GM19328 (cell line): ENCODE data around the gene GABRB1.
A peak's percentile ranks its signal among the peaks of the same experiment; 100 is the strongest.
"Not testable (repeated sequence)": the region's sequence is repeated elsewhere in the genome, so short reads cannot be mapped to it uniquely, and the experiment has no call there.

Experiments
- ATAC-seq: cut with Tn5 transposase; IDR thresholded peaks from one replicate; pipeline ENCODE4 v1.9.1; 2021; ENCODE audit warnings: mild to moderate bottlenecking, moderate library complexity; ENCODE audit not compliant: unreplicated experiment

GABRB1 gene

GRCh38 chr4:47378021-47378530 lies 346.7 kb downstream of the GABRB1 start:
- not testable (repeated sequence) for ATAC-seq

GRCh38 chr4:47381172-47381571 lies 349.8 kb downstream of the GABRB1 start:
- ATAC-seq, result no peak

- no peak for ATAC-seq
These were observed 351.5 kb downstream of the GABRB1 start for GRCh38 chr4:47382846-47383360.

GRCh38 chr4:47383829-47384427 lies 352.6 kb downstream of the GABRB1 start:
- no peak for ATAC-seq

- no peak for ATAC-seq
These were observed 354.8 kb downstream of the GABRB1 start for GRCh38 chr4:47386146-47386545.

GRCh38 chr4:47386561-47387235 lies 355.3 kb downstream of the GABRB1 start:
- no peak for ATAC-seq

- no peak for ATAC-seq
These were observed 359.2 kb downstream of the GABRB1 start for GRCh38 chr4:47390428-47391125.

- no peak for ATAC-seq
These were observed 359.9 kb downstream of the GABRB1 start for GRCh38 chr4:47391256-47391655.

- ATAC-seq, result no peak
These were observed 375.0 kb downstream of the GABRB1 start for GRCh38 chr4:47406408-47406807.

- ATAC-seq, result no peak
These were observed 378.9 kb downstream of the GABRB1 start for GRCh38 chr4:47410271-47410670.

GRCh38 chr4:47413521-47413920 lies 382.2 kb downstream of the GABRB1 start:
- ATAC-seq, result no peak

- peak; percentile 68 for ATAC-seq
These were observed 384.4 kb downstream of the GABRB1 start for GRCh38 chr4:47415719-47416118.

GRCh38 chr4:47418147-47418546 lies 386.8 kb downstream of the GABRB1 start:
- ATAC-seq, result no peak

- no peak for ATAC-seq
These were observed 387.9 kb downstream of the GABRB1 start for GRCh38 chr4:47419296-47419695.

- ATAC-seq, result no peak
These were observed 394.3 kb downstream of the GABRB1 start for GRCh38 chr4:47425628-47426027.

- ATAC-seq, result no peak
These were observed 396.6 kb downstream of the GABRB1 start for GRCh38 chr4:47427935-47428334.

- ATAC-seq, result no peak
These were observed 401.4 kb downstream of the GABRB1 start for GRCh38 chr4:47432749-47433148.

- ATAC-seq, result no peak
These were observed 403.6 kb downstream of the GABRB1 start for GRCh38 chr4:47434931-47435330.

GRCh38 chr4:47442980-47443379 lies 411.6 kb downstream of the GABRB1 start:
- peak; percentile 51 for ATAC-seq

GRCh38 chr4:47444031-47444430 lies 412.7 kb downstream of the GABRB1 start:
- no peak for ATAC-seq

GRCh38 chr4:47451657-47452056 lies 420.3 kb downstream of the GABRB1 start:
- no peak for ATAC-seq

- ATAC-seq, result no peak
These were observed 431.4 kb downstream of the GABRB1 start for GRCh38 chr4:47462799-47463234.
